ENCODE results near the gene DAPP1. TPM values are rescaled to one million over a fixed set of nuclear protein-coding genes. Genes with fewer than 3 reads are reported as not detected.

DAPP1 gene
- total RNA-seq, 2 experiments from 2014 or later: 8.3 to 9.1 TPM

DNA sequence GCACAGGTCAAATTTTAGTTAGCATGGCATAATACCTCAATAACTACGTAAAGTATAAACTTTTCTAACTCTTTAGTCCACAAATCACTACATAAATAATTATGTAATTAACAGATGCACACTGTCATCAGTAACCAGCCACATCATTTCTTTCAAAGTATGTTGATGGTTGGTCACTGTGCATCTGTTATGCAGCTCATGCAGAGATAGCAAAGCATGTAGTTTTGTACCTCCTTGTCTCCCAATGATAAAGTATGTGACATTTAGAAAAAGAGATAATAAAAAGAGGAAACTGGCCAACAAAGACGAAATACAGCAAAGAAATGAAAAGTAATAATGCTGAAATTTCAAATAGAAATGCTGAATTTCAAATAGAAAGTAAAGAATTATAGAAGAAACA, 74.7 kb downstream of the DAPP1 start:
- H3K4me3 Mint-ChIP-seq: peak overlapping the region; percentile 45

GRCh38 chr4:99893029-99893428, 76.4 kb downstream of the DAPP1 start:
- no peak overlapping the region for H3K27ac ChIP-seq (ENCODE audit: low read depth in 1 of 2, low read length in 2 of 2)
- POLR2A ChIA-PET: interaction anchor here (0.7 to 2.7 kb wide), 4 partner anchors 47 to 57 kb away, joined by 3 to 109 read pairs (median 11); partner anchors contain the start of genes DNAJB14 and H2AZ1

More for the DNA sequence above, 74.7 kb downstream of the DAPP1 start:
- no peaks in the 10 kb centered on the region for H3K27me3 ChIP-seq (ENCODE audit: control insufficient read depth in 1 of 2, insufficient read depth in 2 of 2, low read length in 2 of 2)
- peaks cover 23% of the 10 kb centered on the region for H3K4me1 ChIP-seq (ENCODE audit: insufficient read depth, low read length)
- ATAC-seq (ENCODE audit: poor library complexity) (no peak), DNase-seq (no peak)
- H3K4me1 Mint-ChIP-seq (ENCODE audit: low read depth): peaks cover 65% of the 10 kb centered on the region
- no peak overlapping the region for H3K4me3 ChIP-seq (ENCODE audit: low read length)
- peak overlapping the region; percentile 6 for H3K27ac Mint-ChIP-seq
- ChIA-PET POLR2A (interaction anchor here (1.3 kb wide), 1 partner anchor 55 kb away, joined by 4 read pairs; the partner anchor contains the start of gene DNAJB14), CTCF (interaction anchor here (1.6 kb wide), 1 partner anchor 57 kb away, joined by 6 read pairs; no protein-coding TSS in a partner anchor)
- H3K9me3 Mint-ChIP-seq: no peaks in the 10 kb centered on the region
- H3K36me3 ChIP-seq (ENCODE audit: insufficient read depth, low read length): peaks cover 24% of the 10 kb centered on the region
- intact Hi-C loops (cut with DNase I, micrococcal nuclease): loop anchor here in 1 of 2 experiments (2.0 to 10.0 kb wide), 6 partner anchors 203 to 1747 kb away; partner anchors contain the start of genes ADH5, EIF4E, METAP1 and STPG2
- H3K27ac ChIP-seq (ENCODE audit: low read depth in 1 of 2, low read length in 2 of 2): no peak overlapping the region
- H3K27me3 Mint-ChIP-seq: no peaks in the 10 kb centered on the region
- no peak for TF ChIP-seq CTCF (IDR thresholded peaks at IDR 0.05)
- H3K36me3 Mint-ChIP-seq (ENCODE audit: low read depth): peaks cover 41% of the 10 kb centered on the region
- no peaks in the 10 kb centered on the region for H3K9me3 ChIP-seq (ENCODE audit: control insufficient read depth in 1 of 2, insufficient read depth in 1 of 2, low read length in 2 of 2)

GRCh38 chr4:99893839-99894160, 77.2 kb downstream of the DAPP1 start:
- intact Hi-C loops (cut with DNase I, micrococcal nuclease): loop anchor here (1.0 to 10.0 kb wide), 9 partner anchors 53 to 1749 kb away; partner anchors contain the start of genes ADH5 (in 1 of the 2), DAPP1 (in 1 of the 2), DNAJB14 (in 1 of the 2) and EIF4E (in 1 of the 2)
- CTCF ChIA-PET: interaction anchor here (1.3 to 1.6 kb wide), 4 partner anchors 53 to 899 kb away, joined by 3 to 9 read pairs (median 5); partner anchors contain the start of genes DNAJB14, METAP1 and TRMT10A
- DNase-seq (no peak), ATAC-seq (ENCODE audit: poor library complexity) (no peak)
- H3K4me3 Mint-ChIP-seq: peak overlapping the region; percentile 99
- POLR2A ChIA-PET: interaction anchor here (0.7 to 2.7 kb wide), 16 partner anchors 9 to 965 kb away, joined by 3 to 109 read pairs (median 6); partner anchors contain the start of genes ADH5, DAPP1, DNAJB14 and EIF4E
- no peaks in the 10 kb centered on the region for H3K27me3 Mint-ChIP-seq
- Histone ChIP-seq H3K4me1 (ENCODE audit: insufficient read depth, low read length) (peaks cover 23% of the 10 kb centered on the region), H3K27ac (ENCODE audit: low read depth in 1 of 2, low read length in 2 of 2) (peak overlapping the region; percentile 71 to 80), H3K4me3 (ENCODE audit: low read length) (peak overlapping the region; percentile 61), H3K36me3 (ENCODE audit: insufficient read depth, low read length) (peaks cover 18% of the 10 kb centered on the region), H3K9me3 (ENCODE audit: control insufficient read depth in 1 of 2, insufficient read depth in 1 of 2, low read length in 2 of 2) (no peaks in the 10 kb centered on the region), H3K27me3 (ENCODE audit: control insufficient read depth in 1 of 2, insufficient read depth in 2 of 2, low read length in 2 of 2) (no peaks in the 10 kb centered on the region)
- peak overlapping the region; percentile 96 for H3K27ac Mint-ChIP-seq
- peaks cover 56% of the 10 kb centered on the region for H3K4me1 Mint-ChIP-seq (ENCODE audit: low read depth)
- no peaks in the 10 kb centered on the region for H3K9me3 Mint-ChIP-seq
- TF ChIP-seq CTCF (IDR thresholded peaks at IDR 0.05): no peak
- peaks cover 24% of the 10 kb centered on the region for H3K36me3 Mint-ChIP-seq (ENCODE audit: low read depth)

More at GRCh38 chr4:99893029-99893428, 76.4 kb downstream of the DAPP1 start:
- Histone ChIP-seq H3K36me3 (ENCODE audit: insufficient read depth, low read length) (peaks cover 14% of the 10 kb centered on the region), H3K27me3 (ENCODE audit: control insufficient read depth in 1 of 2, insufficient read depth in 2 of 2, low read length in 2 of 2) (no peaks in the 10 kb centered on the region), H3K9me3 (ENCODE audit: control insufficient read depth in 1 of 2, insufficient read depth in 1 of 2, low read length in 2 of 2) (no peaks in the 10 kb centered on the region), H3K4me1 (ENCODE audit: insufficient read depth, low read length) (peaks cover 23% of the 10 kb centered on the region), H3K4me3 (ENCODE audit: low read length) (peak overlapping the region; percentile 61)
- DNase-seq: no peak
- Mint-ChIP-seq H3K27ac (peak overlapping the region; percentile 96), H3K4me3 (peak overlapping the region; percentile 99), H3K27me3 (no peaks in the 10 kb centered on the region), H3K9me3 (no peaks in the 10 kb centered on the region), H3K4me1 (ENCODE audit: low read depth) (peaks cover 61% of the 10 kb centered on the region), H3K36me3 (ENCODE audit: low read depth) (peaks cover 28% of the 10 kb centered on the region)
- no peak for ATAC-seq (ENCODE audit: poor library complexity)
- TF ChIP-seq CTCF (IDR thresholded peaks at IDR 0.05): no peak
- CTCF ChIA-PET: interaction anchor here (1.6 kb wide), 1 partner anchor 56 kb away, joined by 6 read pairs; no protein-coding TSS in a partner anchor
- intact Hi-C loops (cut with DNase I, micrococcal nuclease): loop anchor here in 1 of 2 experiments (2.0 to 10.0 kb wide), 6 partner anchors 202 to 1748 kb away; partner anchors contain the start of genes ADH5, EIF4E, METAP1 and STPG2
